ENCODE data around the gene DPM3.
"Not testable (repeated sequence)": the region's sequence is repeated elsewhere in the genome, so short reads cannot be mapped to it uniquely, and the experiment has no call there.

Gene DPM3

GRCh38 chr1:155125511-155125945 is 14.8 kb downstream of the DPM3 start:
- no peak for DNase-seq (ENCODE audit: low read depth)

- no peak for DNase-seq (ENCODE audit: low read depth)
These were observed 15.5 kb downstream of the DPM3 start for GRCh38 chr1:155124503-155125463.

- DNase-seq (ENCODE audit: low read depth), result no peak
These were observed 16.5 kb downstream of the DPM3 start for GRCh38 chr1:155123801-155124200.

- DNase-seq (ENCODE audit: low read depth), result no peak
These were observed 18.0 kb downstream of the DPM3 start for GRCh38 chr1:155122308-155122707.

- no peak for DNase-seq (ENCODE audit: low read depth)
These were observed 19.1 kb downstream of the DPM3 start for GRCh38 chr1:155121249-155121648.

GRCh38 chr1:155120253-155120652 is 20.1 kb downstream of the DPM3 start:
- DNase-seq (ENCODE audit: low read depth), result no peak

- not testable (repeated sequence) for DNase-seq (ENCODE audit: low read depth)
These were observed 22.2 kb downstream of the DPM3 start for GRCh38 chr1:155118090-155118489.

- DNase-seq (ENCODE audit: low read depth), result no peak
These were observed 22.7 kb downstream of the DPM3 start for GRCh38 chr1:155117610-155118009.

GRCh38 chr1:155116113-155116764 is 24.1 kb downstream of the DPM3 start:
- DNase-seq (ENCODE audit: low read depth), result no peak

GRCh38 chr1:155113450-155113980 is 26.8 kb downstream of the DPM3 start:
- DNase-seq (ENCODE audit: low read depth), result no peak

- no peak for DNase-seq (ENCODE audit: low read depth)
These were observed 29.5 kb downstream of the DPM3 start for GRCh38 chr1:155110826-155111225.

GRCh38 chr1:155110381-155110780 is 29.9 kb downstream of the DPM3 start:
- no peak for DNase-seq (ENCODE audit: low read depth)

GRCh38 chr1:155108296-155108695 is 32.0 kb downstream of the DPM3 start:
- DNase-seq (ENCODE audit: low read depth), result no peak

GRCh38 chr1:155107309-155108264 is 32.7 kb downstream of the DPM3 start:
- DNase-seq (ENCODE audit: low read depth), result no peak

- no peak for DNase-seq (ENCODE audit: low read depth)
These were observed 33.5 kb downstream of the DPM3 start for GRCh38 chr1:155106862-155107261.

- no peak for DNase-seq (ENCODE audit: low read depth)
These were observed 34.7 kb downstream of the DPM3 start for GRCh38 chr1:155105604-155106011.

- DNase-seq (ENCODE audit: low read depth), result no peak
These were observed 35.5 kb downstream of the DPM3 start for GRCh38 chr1:155104605-155105534.

- no peak for DNase-seq (ENCODE audit: low read depth)
These were observed 37.0 kb downstream of the DPM3 start for GRCh38 chr1:155103325-155103724.

- no peak for DNase-seq (ENCODE audit: low read depth)
These were observed 41.0 kb downstream of the DPM3 start for GRCh38 chr1:155099331-155099730.

GRCh38 chr1:155094622-155094948 is 45.7 kb downstream of the DPM3 start:
- no peak for DNase-seq (ENCODE audit: low read depth)

All from stimulated activated CD8-positive, alpha-beta memory T cell treated with anti-CD3 and anti-CD28 coated beads, Interleukin-12 subunit alpha, Interleukin-12 subunit beta, amount 100 ng/mL, for 4 hours (primary cell).